GM19193 (cell line): ENCODE data around the gene PEPD.

ENCODE experiments used
- POLR2A ChIP-seq: IDR thresholded peaks from 4 replicates; pipeline ENCODE4 v1.6.1; 2011; ENCODE audit not compliant: insufficient read depth, insufficient read length; ENCODE audit errors: extremely low read depth

The PEPD gene

GRCh38 chr19:33508431-33508830, 13.2 kb downstream of the PEPD start:
- no peak for TF ChIP-seq POLR2A

DNA sequence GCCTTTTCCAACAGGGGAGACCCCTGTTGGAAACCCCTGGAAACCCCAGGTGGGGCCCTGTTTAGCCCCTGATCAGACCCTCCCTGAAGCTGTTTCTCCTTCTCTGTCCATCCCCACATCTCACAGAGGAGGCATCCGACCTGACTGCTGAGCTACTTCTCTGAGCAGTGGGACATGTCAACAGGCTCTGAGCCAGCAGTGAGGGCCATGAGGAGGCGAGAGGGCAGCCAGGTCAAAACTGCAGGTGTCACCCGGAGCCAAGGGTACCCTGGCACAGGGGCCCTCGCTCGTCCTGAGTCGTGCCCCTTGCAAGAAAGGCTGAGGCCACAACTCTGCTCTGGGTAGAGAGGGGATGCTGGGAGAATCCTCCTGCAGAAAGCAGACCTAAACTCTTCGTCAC, 13.6 kb downstream of the PEPD start:
- no peak for TF ChIP-seq POLR2A

DNA sequence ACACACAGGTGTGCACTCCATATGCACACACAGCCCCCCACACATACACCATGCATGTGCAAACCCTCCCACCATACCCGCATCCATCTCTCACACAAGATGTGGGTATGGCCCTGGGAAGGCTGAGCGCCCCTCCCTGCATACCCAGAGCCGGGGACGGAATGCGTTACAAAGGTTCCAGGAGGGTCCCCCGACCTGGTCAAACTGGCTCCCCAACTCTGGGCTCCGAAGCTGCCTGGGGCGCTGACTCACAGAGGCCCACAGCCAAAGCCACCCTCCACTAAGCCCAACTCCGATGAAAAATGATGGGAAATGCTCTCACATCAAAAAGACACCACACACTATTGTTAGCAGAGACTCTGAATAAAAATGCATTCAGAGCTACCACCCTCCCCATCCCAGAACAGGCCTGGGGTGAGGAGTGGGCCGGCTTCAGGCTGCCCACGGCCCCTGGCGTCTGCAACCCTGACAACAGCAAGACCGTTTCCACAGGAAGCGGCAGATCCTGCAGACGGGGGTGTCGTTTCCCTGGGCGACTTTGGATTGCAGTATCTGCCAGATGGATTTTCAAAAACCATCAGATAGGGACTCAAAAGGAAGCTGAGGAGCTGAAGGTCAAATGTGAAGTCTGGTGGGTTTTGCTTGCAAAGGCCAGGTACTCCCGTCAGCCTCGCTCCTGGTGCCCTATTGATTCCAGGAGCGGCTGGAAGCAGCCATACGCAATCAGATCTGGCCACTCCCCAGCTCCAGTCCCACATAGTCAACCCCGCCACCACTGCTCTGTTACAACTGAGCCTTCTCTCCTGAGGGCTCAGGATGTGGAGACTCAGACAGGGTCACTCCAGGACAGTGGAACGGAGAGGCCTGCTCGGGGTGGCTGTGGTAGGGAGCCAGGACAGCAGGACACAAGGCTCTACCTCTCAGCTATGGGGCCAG, 14.3 kb downstream of the PEPD start:
- TF ChIP-seq POLR2A: no peak

DNA sequence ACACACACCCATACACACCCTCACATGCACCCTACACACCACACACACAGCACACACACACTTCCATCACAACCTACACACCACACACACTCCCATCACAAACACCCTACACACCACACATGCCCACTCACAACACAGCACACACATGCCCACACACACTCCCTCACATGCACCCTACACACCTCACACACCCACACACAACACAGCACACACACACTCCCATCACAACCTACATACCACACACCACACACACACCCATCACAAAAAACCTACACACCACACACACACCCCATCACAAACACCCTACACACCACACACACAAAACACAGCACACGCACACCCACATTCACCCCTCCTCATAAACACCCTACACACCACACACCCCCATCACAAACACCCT, 15.1 kb downstream of the PEPD start:
- TF ChIP-seq POLR2A: no peak

DNA sequence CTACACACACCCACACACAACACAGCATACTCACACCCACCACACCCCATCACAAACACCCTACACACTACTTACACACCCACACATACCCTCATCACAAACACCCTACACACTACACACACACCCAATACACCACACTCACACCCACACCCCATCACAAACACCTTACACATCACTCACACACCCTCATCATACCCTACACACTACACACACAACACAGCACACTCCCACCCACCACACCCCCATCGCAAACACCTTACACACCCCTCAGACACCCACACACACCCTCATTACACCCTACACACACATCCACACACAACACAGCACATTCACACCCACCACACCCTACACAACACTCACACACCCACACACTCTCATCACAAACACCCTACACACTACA, 15.8 kb downstream of the PEPD start:
- TF ChIP-seq POLR2A: no peak

- no peak for TF ChIP-seq POLR2A
Observed at GRCh38 chr19:33505148-33505547, 16.4 kb downstream of the PEPD start.

GRCh38 chr19:33504058-33504444, 17.5 kb downstream of the PEPD start:
- TF ChIP-seq POLR2A: no peak

DNA sequence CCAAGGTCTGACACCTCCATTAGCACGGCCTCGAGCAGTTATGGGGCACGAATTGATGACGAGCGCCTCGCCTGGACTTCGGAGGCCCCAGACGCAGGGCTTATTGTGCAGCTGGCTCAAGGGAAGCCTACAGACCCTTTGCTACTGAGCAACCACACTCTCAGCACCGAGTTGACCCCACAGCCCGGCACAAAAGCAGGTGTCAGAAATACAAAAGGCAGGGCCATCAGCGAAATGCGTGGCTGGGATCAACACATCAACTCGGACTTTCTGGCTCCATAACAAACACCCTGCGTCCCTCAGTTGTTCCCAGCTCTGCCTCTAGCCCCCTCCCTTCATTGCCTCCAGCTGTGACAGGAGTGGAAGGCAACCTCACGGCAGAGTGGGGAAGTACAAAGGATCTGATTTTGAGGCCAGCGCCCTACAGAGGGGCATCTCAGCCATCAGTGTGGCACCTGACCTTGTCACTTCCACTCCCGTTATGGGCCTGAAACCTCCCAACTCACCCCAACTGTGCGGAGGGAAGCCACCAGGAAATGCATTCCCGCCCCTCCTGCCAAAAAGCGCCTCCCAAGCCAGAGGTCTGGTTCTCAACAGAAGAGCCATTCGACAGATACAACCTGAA, 18.0 kb downstream of the PEPD start:
- no peak for TF ChIP-seq POLR2A

DNA sequence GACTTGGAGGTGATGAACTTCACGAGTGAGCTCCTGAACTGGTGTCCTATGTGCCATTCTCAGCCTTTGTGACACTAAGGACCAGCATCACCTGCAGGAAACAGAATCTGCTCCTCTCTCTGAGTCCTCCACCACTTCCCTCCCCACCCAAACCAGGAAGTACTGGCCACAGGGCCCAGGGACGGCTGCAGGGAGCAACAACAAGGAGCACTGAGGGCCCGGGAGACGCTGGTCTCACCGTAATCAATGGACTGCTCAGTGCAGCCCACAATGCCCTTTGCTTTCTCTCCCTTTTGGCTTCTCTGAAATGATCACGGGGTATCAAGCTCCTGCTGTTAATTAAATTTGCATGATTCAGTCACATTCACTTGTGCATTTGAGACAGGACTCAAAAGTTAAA, 18.6 kb downstream of the PEPD start:
- TF ChIP-seq POLR2A: no peak

GRCh38 chr19:33502521-33502920, 19.1 kb downstream of the PEPD start:
- no peak for TF ChIP-seq POLR2A

- TF ChIP-seq POLR2A: no peak
Observed at GRCh38 chr19:33501693-33502356, 19.8 kb downstream of the PEPD start.

- no peak for TF ChIP-seq POLR2A
Observed at GRCh38 chr19:33500991-33501390, 20.6 kb downstream of the PEPD start.

DNA sequence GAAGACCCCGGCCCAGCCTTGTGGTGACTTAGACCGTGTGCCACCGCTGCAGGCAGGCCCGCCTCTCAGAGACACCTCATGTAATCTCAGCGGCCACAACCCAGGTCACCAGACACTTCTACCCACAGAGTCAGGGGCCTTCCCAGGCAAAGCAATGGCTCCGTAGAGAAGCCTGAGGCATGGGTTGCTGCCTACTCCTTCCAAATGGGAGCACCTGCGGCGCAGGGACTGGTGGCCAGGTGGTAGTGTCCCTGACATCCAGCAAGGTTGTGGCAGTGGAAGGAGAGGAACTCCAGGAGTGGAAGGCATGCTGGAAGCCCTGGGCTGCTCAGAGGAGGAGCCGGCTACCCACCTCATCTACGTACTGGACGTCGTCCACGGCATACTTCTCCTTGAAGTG, 21.0 kb downstream of the PEPD start:
- no peak for TF ChIP-seq POLR2A

DNA sequence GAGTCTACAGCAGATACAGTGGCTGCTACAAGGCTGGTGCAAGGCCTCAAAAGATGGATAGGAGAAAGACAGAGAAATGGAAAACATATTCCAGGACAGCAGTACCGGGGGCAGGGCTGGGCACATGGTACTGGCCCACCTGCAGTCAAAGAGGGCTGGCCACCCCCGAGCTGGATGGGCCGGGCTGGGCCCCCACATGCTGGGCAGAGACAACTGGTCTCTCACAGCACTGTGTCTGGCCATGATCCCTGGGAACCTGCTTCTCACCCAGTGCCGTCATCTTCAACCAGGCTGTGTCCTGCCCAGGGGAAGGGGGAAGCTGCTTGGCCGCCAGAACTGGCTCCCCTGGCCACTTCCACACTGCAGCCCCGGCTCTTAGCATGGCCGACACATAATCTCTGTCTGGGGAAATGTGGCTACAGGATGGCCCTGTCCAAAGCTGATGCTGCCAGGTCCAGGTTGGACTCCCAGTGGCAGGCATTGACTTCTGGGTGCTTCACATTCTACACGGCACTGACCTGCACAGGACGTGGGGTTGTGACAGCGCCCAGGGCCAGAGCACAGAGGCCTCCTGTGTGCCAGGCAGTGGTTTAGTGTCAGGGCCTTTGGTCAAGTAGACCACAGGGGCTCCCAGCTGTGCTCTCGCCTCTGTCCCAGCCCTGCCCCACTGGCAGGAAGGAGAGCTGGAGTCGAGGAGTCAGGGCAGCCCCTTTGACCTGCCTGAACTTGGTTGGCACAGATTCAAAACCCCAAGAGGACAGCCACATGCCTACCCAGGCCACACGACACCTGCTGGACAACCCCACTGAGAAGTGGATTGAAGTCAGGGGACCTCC, 21.7 kb downstream of the PEPD start:
- TF ChIP-seq POLR2A: no peak

DNA sequence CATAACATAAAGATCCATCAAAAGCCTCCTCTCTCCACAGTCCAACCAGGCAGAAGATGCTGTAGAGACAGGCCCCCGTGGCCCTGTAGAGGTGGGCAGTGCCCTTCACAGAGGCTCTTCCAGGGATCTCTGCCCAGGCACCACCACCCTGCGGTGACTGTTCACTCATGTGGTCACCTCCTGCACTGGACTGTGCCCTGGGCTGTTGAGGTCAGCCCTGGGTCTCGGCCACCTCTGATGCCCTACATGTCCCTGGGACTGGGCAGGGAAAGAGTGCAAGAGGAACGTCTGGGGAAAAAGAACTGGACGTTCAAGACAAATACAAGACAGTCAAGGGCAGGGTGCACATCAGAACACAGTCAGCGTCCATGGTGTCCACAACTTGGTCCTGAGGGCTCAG, 22.3 kb downstream of the PEPD start:
- TF ChIP-seq POLR2A: no peak
